ENCODE results near the gene HMGN3.
A peak's percentile ranks its signal among the peaks of the same experiment; 100 is the strongest.

HMGN3 gene

DNA sequence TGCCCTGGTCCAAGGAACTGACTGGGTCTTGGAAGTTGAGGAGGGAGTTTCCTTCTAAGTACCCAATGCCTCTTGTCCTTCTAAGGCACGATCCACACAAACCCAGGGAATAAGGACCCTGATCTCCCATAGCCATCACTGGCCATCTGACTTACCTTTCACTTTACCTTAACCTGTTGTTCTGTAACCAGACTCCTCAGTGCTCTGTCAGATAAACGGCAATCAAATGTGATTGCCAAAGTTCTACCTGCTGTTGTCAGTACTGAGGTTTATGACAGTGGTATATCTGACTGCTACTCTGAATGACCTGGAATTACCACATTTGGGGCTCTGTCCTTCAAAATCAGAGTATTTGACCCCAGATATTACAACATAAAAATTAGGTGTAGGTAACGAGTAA lies 49.8 kb downstream of the HMGN3 start:
- no peak for DNase-seq (ENCODE audit: low spot score)

DNA sequence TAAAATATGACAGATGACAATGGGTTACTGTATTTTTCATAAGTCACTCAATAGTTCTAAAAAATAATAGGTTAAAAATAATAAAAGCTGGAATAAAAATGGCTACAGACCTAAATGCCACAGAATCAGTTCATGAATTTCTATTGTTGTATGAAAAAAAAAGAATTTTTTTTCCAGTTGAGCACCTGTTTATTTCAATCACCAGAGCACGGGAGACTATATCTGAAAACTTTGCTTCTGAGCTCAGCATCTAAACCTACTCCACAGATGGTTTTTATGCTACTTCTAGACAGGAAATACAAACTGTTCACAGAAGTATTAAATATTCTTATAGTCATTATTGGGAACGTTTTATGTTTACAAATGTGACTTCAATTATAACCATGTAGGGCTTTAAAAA lies 50.4 kb downstream of the HMGN3 start:
- DNase-seq (ENCODE audit: low spot score): no peak

DNA sequence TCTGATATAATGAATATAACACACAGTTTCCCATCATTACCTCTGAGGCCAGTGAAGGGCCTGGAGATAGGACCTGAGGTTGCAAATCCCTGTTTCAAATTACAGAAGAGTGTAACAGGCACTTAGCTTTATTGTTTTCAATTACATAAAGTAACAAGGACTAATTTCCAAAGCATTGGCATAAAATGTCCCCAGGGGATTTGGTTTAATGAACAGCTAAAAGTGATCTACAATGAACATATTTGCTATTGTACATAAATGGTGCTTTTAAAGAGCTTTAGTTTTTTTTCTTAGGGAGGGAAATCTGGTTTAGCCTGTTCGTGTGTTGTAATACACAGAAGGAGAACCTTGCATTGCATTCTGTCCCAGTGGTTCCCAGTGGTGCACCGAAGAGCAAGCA lies 54.4 kb downstream of the HMGN3 start:
- no peak for DNase-seq (ENCODE audit: low spot score)

DNA sequence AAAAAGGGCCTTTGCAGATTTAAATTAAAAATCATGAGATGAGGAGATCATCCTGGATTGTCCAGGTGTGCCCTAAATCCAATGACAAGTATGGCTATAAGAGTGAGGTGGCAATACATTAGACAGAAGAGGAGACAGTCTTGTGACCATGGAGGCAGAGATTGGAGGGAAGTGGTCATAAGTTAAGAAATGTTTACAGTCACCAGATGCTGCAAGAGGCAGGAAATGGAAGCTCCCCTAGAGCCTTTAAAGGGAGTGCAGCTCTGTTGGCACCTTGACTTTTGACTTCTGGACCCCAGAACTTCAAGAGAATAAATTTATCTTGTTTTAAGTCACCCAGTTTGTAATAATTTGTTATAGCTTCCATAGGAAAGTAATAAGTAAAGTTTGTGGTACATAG lies 61.1 kb downstream of the HMGN3 start:
- no peak for DNase-seq (ENCODE audit: low spot score)

DNA sequence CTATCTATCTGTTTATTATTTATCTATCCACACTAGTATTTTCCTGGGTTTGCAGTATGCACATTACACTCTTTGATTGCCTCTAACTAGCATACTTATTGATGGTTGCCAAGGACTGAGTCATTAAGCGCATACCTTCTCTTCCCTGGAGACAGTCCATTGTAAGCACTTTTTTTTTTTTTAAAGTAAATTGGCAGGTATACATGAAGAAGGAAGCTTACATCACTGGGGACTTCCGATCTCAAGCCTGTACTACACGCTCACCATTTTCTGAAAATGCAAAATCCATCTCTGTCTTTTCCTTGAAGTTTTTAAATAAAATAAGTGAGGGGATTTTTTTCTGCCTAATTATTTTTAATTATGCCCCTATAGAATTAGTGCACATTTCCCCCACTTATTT lies 63.5 kb downstream of the HMGN3 start:
- no peak for DNase-seq (ENCODE audit: low spot score)

DNA sequence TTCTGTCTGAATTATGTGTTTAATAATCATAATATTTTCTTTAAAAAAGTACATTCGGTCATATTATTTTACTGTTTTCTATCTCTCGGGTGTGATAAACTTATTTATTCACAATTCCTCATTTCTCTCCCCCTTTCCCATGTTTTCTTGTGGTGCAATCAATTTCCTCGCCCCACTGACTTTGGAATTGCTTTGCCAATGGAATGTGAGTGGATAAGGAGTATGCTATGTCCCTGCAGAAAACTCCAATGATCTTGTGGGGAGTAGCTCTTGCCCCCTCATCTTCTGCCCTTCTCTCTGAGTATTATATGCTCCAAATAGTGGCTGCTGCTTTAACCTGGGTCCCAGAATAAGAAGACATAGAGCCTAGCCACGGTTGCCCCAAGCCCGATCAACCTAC lies 64.1 kb downstream of the HMGN3 start:
- DNase-seq (ENCODE audit: low spot score): no peak

DNA sequence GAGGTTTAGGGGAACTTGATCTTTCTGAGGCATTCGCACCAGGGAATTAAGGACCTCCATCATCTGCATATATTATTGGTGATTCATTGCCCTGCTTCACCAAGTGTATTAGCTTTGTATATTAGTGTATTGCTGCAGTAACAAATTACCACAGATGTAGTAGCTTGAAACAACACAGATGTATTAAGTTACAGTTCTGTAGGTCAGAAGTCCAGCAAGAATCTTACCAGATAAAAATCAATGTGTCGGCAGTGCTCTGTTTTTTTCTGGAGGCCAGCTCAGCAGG lies 65.8 kb downstream of the HMGN3 start:
- DNase-seq (ENCODE audit: low spot score): no peak

DNA sequence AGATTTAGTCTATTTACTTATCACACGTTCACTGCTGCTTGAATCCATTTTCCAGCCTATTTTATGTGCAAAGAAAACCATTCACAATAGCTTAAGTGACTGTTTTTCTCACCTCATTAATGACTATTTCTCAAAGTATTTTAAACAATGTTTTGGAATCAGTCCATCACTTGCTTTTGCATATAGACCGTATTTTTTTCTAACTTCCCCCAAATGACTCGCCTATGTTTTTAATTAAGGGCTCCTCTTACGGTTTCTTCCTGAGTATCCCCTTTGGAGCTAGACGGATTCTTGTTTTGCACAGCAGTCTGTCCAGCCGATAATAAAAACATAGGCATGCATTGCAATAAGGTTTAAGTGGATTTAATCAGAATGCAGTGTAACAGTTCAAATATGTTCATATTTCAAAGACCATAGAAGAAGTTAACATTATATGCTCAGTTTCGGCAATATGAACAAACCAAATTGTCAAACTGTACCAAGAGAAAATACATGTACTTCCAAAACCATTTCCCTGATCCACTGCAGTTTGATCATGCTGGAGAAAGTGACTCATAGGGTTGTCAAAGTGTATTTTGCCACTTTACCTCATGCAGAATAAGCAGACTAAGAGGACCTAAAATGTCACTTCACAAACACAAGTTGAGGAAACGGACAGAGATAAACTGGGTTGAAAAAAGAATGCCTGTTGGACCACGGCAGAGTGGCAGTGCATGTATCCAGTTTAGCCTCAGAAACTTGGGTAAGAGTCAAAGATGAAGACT lies 66.4 kb downstream of the HMGN3 start:
- no peak for DNase-seq (ENCODE audit: low spot score)

DNA sequence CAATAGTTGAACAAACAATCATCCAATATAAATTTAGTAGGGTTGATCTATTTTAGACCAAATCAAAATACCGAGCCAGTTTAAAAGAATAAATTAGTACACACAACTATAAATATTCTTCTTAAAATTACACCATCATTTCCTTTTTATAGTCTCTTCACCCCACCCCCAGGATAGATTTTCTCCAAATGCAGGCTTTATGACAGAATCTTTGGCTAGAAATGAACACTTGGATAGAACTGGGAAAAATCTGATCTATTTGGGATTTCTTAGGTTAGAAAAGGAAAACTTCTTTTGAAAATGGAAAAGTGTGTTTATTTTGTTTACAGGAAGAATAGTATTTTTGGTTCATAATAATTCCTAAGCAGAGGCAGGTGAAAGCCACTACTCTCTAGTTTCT lies 74.6 kb downstream of the HMGN3 start:
- no peak for DNase-seq (ENCODE audit: low spot score)

DNA sequence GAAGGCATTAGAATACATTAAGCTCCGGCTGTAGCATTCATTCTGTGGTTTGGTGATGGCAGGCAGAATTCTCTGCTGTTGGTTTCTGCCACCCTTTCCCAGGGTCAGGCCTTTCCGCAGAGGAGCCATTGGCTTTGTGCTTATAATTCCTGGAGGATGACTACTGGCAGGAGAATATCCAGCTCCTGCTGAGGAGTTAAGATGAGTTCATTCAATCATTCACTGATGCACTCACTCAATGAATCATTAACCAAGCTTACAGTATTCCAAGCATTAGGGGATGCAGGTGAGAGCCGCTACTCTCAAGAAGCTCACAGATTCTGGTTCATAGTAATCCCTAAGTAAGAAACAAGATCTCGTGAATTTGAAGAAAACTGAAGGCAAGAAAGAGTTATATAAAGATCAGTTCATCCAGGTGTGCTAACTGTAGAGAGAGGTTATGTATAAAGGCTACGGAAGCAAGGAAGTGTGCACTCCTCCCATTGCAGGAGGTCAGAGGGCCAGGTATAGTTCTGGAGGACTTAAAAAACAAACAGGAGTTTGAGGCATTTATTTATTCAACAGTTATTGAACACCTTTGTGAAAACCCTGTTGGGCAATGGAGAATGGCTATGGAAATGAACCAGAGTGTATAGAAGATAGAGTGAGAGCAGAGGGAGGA lies 75.5 kb downstream of the HMGN3 start:
- DNase-seq (ENCODE audit: low spot score): no peak

DNA sequence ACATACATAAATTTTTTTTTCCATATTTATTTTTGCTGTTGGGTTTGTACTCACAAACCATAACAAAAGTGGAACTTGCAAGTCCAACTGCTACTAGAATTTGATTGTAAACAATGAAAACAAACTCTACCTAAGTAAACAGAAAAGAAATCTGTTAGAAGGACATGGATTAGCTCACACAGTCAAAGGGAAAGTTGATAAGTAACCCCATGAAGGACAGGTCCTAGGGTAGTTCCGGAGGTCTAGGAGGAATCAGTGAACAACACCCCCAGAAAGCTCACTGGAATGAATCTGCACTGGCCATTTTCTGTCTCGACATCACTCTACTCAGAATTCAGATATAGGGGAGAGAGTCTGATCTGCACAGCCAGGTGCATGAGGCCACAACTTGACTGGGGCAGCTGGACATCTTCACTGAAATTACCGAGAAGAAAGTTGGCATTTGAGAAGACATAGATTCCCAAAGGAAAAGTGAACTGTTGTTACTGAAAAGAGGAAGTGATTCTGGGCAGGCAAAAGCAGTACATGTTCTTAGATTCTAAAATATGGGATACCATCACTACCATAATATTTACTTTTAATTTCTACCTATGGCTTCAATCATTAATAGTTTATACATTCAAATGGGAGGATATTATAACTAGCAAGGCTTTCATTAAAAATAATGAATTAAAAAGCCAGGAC lies 76.4 kb downstream of the HMGN3 start:
- no peak for DNase-seq (ENCODE audit: low spot score)

DNA sequence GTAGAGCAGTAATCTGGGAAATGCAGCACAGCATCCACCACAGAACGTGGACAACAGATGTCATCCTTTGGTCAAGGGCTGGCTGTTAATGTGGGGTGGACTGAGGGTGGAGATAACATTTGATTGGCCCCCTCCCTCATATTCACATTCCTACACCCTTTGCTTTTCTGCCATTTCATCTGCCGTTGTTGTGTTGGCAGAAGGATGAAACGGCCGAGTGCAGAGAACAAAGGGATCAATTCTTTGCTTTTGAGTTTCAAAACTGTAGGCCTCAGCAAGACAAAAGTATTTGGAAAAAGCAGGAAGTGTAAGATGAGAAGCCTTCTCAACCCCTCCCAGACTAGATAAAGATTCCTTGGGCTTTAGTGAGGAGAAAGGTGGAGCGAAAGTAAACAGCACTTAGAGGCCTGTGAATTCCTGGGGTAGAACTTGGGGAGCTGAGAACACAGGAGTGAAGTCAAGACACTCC lies 82.2 kb downstream of the HMGN3 start:
- DNase-seq (ENCODE audit: low spot score): peak; percentile 19

Data from COLO829 (cell line).